ENCODE data around the gene IFNL2.
"Not testable (repeated sequence)": the region's sequence is repeated elsewhere in the genome, so short reads cannot be mapped to it uniquely, and the experiment has no call there.

IFNL2 gene

GRCh38 chr19:39297931-39298634 is 29.9 kb downstream of the IFNL2 start:
- DNase-seq (ENCODE audit: low spot score), result no peak

GRCh38 chr19:39299404-39299803 is 31.2 kb downstream of the IFNL2 start:
- DNase-seq (ENCODE audit: low spot score), result no peak

GRCh38 chr19:39299832-39300231 is 31.6 kb downstream of the IFNL2 start:
- DNase-seq (ENCODE audit: low spot score), result no peak

GRCh38 chr19:39301021-39301420 is 32.8 kb downstream of the IFNL2 start:
- DNase-seq (ENCODE audit: low spot score), result no peak

- no peak for DNase-seq (ENCODE audit: low spot score)
Measured at GRCh38 chr19:39301562-39301961, 33.4 kb downstream of the IFNL2 start.

- DNase-seq (ENCODE audit: low spot score), result no peak
Measured at GRCh38 chr19:39303373-39304184, 35.4 kb downstream of the IFNL2 start.

DNA sequence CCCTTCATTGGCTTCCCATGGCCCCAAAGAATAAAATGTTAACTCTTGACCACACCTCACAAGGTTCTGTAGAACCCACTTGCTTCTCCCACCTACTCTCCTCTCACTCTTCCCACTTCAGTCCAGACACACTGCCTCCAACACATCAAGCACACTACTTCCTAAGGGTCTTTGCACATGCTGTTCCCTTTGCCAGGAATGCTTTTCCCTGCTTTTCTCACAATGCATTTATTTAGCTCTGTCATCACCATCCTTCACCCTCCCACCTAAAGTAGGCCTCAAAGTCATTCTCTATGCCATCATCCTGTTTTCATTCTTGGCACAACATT is 36.0 kb downstream of the IFNL2 start:
- DNase-seq (ENCODE audit: low spot score), result no peak

DNA sequence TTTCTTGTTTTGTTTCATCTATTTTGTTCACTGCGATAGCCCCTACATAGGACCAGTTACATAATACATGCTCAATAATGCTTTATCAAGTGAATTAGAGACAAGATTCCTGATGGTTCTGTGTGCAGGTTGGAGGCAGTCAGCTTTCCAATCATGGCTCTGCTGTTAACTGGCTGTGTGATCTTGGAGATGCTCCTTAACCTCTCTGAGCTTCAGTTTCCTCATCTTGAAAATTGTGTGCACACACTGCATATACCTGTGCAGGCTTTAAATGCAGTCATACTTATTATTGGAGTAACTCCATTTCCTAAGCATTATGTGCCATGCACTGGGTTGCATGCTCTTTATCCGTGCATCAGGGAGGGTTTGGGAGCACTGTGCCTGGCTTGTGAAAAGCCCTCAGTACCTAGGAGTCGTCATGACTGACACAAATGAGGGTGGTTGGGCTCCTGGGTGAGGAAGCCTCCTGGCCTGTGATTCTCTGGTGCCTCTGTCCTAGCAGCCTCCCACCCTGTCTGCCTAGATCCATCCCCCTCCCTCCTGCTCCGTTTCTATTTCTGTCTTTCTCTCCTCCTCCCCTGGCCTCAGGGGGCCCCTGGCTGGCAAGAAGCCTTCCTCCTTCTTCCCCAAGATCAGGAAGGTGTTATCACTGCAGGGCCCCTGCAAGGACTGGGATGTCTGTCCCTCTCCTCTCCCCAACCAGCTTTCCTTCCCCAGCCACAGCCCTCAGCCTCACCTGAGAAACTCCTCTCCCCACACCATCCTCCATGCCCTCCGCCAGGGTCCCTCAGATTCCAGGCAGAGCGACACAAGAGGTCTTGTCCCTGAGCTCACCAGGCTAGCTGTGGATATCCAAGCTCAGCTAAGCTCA is 36.7 kb downstream of the IFNL2 start:
- DNase-seq (ENCODE audit: low spot score), result no peak

GRCh38 chr19:39306075-39306474 is 37.9 kb downstream of the IFNL2 start:
- DNase-seq (ENCODE audit: low spot score), result no peak

GRCh38 chr19:39307046-39307821 is 39.0 kb downstream of the IFNL2 start:
- DNase-seq (ENCODE audit: low spot score), result no peak

DNA sequence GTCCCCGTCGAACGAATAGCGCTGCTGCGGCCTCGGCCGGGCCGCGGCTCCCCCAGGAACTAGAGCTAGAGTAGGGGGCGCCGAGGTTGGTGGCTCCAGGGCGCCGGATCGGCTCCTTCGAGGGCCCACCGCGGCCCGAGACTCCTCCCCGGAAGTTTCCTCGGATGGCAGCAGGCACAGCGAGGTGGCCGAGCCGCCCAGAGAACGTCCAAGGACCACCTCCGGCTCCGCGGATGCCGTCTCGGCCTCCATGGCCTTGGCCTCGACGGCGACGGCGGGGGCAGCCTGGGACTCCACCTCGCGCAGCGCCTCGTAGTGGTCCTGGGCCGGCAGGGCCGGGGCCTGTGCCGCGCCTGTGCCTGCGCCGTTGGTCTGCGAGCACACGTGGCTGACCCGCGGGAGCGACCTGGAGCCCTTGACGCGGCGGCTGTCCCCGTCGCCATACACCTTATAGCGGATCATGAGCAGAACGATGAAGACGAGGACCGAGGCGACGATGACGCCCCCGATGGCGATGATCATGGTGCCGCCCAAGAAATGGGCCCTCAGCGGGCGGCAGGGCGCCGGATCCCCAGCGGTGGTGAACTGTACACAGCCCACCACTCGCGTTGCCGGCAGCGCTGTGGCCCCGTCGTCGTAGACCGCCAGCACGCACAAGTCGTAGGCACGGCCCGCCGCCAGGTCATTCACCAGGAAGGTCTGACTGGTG is 39.8 kb downstream of the IFNL2 start:
- no peak for DNase-seq (ENCODE audit: low spot score)

DNA sequence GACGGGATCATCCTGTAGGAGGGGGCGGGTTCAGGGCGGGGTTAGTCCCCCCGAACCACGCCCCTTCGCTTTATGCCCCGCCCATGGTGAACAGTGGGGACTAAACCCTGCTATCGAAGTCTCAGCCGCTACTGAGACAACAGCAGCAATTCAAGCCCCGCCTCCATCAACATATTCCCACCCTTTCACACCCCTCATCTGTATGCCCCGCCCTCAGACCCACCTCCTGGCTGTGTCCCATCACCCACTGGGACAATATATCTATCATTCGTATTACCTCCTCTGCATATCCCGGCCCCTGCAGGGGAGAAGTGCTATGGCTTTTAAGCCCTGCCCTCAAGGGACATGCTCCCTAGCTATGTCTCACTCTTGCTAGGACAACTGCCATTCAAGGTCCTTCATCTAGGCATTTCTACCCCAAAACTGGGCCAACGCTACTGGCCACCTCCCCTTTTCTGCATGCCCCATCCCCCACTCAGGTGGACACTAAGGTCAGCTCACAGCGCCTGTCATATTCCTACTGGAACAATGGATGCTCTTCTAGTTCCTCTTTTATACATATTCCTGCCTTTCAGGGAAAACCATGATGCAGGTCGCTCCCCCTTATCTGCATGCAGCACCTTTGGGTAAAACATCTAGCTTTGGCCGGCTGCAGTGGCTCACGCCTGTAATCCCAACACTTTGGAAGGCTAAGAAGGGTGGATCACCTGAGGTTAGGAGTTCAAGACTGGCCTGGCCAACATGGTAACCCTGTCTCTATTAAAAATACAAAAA is 40.5 kb downstream of the IFNL2 start:
- no peak for DNase-seq (ENCODE audit: low spot score)

GRCh38 chr19:39309305-39309670 is 41.1 kb downstream of the IFNL2 start:
- DNase-seq (ENCODE audit: low spot score), result not testable (repeated sequence)

DNA sequence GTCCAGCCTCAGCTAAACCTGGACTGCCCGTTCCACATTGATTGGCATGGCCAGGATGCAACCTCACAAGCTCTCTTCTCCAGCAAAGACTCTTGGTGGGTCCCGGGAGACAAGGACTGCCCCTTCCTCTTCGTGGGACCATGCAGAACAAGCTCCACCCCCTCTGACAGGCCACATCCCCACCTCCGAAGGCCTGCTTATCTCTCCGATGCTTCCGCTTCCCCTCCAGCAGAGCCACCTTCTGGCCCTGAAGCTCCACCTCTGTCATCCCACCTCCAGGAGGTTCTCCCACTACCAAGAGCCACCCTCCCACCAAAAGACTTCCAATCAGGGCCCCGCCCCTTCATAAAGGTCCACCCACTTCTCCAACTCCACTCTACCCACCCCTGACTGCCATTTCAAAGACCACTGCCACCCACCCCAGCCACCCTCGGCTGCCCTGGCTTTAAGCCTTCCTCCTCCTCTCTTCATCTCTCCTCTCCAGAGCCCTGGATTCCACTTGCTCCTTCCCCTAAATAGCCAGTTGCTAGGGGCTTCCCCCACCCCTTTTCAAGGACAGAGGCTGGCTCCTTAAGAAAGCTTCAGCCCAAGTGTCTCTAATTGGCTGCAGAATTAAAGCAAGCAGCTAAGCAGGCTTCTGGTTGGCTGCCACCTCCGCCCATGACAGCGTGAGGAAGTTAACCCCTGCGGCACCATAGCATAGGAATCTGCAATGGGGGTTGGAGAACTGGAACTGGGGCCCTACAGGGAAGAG is 42.5 kb downstream of the IFNL2 start:
- DNase-seq (ENCODE audit: low spot score), result no peak

- DNase-seq (ENCODE audit: low spot score), result no peak
Measured at GRCh38 chr19:39314016-39314728, 46.0 kb downstream of the IFNL2 start.

DNA sequence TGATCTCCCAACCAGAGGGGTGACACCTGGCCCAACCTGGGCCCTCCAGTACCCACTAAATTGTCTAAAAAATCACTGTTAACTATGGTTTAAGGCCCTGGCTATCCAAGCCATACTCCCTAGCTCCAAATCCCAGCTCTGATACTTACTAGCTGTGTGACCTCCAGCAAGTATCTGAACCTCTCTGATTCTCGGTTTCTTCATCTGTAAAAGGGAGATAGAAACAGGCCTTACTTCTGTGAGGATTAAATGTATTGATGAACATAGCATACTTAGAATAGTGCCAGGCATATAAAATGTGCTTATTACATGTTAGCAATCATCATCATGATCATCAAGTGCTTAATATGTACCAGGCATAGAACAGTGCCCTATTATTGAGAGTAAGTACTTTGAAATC is 47.7 kb downstream of the IFNL2 start:
- DNase-seq (ENCODE audit: low spot score), result no peak

DNA sequence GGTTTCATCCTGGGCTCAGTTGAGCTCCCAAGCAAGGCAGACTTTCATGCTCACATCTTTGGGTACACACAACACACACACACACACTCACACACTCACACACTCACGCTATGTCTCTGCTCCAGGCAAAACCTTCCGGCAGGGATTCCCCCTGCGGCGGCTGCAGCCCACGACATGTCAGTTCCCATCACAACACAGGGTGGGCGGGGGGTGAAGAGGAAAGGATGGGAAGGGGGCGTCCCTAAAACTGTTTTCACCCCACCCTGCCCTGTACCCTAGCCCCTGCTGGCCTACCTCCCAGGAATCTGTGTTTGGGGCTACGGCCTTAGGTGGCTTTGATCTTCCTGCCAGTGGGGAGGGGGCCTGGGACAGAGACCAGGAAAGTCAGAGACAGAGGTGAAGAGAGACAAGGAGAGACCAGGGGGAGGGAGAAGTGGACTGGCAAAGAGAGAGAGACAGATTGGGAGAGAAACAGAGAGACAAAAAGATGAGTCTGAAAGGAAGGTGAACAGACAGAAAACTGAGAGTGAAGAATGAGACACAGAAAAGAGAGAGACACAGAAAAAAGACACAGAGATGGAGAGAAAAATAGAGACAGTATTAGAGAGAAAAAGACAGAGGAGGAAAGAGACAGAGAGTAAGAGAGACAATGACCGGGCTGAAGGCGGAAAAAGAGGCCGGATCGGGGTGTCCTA is 48.6 kb downstream of the IFNL2 start:
- no peak for DNase-seq (ENCODE audit: low spot score)

- no peak for DNase-seq (ENCODE audit: low spot score)
Measured at GRCh38 chr19:39317476-39317875, 49.3 kb downstream of the IFNL2 start.

DNA sequence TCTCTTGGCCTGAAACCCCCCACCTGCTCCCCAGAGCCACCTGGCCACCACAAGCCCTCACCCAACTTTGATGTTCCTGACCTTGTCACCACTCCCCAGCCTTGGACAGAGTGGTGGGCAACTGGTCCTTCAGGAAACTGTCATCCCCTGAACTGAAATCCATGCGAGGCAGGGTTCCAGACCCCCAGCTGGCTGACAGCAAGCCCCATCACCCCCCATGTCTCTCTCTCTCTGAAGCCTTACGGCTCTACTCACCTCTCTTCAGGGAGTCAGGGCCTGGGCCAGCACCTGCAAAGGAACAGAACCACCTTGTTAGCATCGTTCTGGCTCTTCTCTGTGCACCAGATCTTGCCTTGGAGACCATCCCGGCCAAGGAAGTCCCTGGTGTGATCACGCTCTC is 49.9 kb downstream of the IFNL2 start:
- DNase-seq (ENCODE audit: low spot score), result no peak

Measured in AG08395 (cell line).